Prostate gland (tissue), 2 donors: ENCODE results near the gene DCC.

ENCODE experiments used
- POLR2AphosphoS5 ChIP-seq: sonication (generic); formaldehyde crosslinking; IDR thresholded peaks from one replicate; pipeline ENCODE4 v1.6.1; 2017; ENCODE audit warnings: antibody characterized with exemption
- TF ChIP-seq, protein P1 (sequence below), 4 experiments: fragments of 200-600 bp in 2 of 4; fragments of 450-650 bp in 2 of 4; sonication (generic) in 2 of 4; IDR thresholded peaks; 1 replicate in 3 of 4; 2 replicates in 1 of 4; pipeline ENCODE4 v1.5.1; 2016 to 2019; ENCODE audit warnings: antibody characterized with exemption in 4 of 4, mild to moderate bottlenecking in 2 of 4, moderate library complexity in 2 of 4

DNA sequence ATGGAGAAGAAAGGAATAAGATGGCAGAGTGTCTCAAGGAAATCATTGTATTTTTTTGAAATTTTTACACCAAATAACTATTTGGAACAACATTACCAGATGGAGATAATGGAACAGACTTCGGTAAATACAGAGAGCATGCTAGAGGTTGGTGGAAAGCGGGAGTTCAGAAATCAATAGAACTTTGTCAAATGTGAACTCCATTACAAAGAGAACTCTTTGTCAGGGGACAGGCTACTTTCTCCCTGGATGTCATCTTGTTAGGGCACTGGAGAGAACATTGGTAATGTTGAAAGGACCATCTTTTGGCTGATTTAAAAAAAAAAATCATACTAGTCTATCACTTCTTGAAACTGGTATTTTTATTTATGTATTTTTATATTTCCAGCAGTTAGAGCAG lies 30.8 kb downstream of the DCC start:
- TF ChIP-seq, protein P1, sequence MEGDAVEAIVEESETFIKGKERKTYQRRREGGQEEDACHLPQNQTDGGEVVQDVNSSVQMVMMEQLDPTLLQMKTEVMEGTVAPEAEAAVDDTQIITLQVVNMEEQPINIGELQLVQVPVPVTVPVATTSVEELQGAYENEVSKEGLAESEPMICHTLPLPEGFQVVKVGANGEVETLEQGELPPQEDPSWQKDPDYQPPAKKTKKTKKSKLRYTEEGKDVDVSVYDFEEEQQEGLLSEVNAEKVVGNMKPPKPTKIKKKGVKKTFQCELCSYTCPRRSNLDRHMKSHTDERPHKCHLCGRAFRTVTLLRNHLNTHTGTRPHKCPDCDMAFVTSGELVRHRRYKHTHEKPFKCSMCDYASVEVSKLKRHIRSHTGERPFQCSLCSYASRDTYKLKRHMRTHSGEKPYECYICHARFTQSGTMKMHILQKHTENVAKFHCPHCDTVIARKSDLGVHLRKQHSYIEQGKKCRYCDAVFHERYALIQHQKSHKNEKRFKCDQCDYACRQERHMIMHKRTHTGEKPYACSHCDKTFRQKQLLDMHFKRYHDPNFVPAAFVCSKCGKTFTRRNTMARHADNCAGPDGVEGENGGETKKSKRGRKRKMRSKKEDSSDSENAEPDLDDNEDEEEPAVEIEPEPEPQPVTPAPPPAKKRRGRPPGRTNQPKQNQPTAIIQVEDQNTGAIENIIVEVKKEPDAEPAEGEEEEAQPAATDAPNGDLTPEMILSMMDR (IDR thresholded peaks at IDR 0.05), result no peak
- TF ChIP-seq POLR2AphosphoS5, result no peak
